ENCODE measurements around the gene SCGB2B2. TPM values are rescaled to one million over a fixed set of nuclear protein-coding genes. Genes with fewer than 3 reads are reported as not detected.

The SCGB2B2 gene
- total RNA-seq, 1 experiment from 2014 or later: not detected

GRCh38 chr19:34664168-34664567 lies 12.8 kb downstream of the SCGB2B2 start:
- no peak overlapping the region for H2AFZ ChIP-seq (ENCODE audit: low read length)
- TF ChIP-seq, protein P1, sequence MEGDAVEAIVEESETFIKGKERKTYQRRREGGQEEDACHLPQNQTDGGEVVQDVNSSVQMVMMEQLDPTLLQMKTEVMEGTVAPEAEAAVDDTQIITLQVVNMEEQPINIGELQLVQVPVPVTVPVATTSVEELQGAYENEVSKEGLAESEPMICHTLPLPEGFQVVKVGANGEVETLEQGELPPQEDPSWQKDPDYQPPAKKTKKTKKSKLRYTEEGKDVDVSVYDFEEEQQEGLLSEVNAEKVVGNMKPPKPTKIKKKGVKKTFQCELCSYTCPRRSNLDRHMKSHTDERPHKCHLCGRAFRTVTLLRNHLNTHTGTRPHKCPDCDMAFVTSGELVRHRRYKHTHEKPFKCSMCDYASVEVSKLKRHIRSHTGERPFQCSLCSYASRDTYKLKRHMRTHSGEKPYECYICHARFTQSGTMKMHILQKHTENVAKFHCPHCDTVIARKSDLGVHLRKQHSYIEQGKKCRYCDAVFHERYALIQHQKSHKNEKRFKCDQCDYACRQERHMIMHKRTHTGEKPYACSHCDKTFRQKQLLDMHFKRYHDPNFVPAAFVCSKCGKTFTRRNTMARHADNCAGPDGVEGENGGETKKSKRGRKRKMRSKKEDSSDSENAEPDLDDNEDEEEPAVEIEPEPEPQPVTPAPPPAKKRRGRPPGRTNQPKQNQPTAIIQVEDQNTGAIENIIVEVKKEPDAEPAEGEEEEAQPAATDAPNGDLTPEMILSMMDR (conservative IDR thresholded peaks at IDR 0.05; ENCODE audit: low read depth, low read length): no peak
- no peak overlapping the region for H3K9ac ChIP-seq (ENCODE audit: low read length)
- no peaks in the 10 kb centered on the region for H3K9me2 ChIP-seq (replicated peaks; ENCODE audit: low read length)
- DNase-seq (no peak), ATAC-seq (no peak)
- no peaks in the 10 kb centered on the region for H3F3A ChIP-seq (ENCODE audit: low read length, unreplicated experiment)
- no peak overlapping the region for H3K4me2 ChIP-seq (ENCODE audit: low read length)
- CTCF ChIA-PET: no interaction called here
- BruUV-seq (replicated peaks): no TSS peak
- H3K9me3 ChIP-seq (ENCODE audit: low read length): no peaks in the 10 kb centered on the region
- H4K20me1 ChIP-seq (ENCODE audit: low read length): no peaks in the 10 kb centered on the region
- no peaks in the 10 kb centered on the region for H3K79me2 ChIP-seq (ENCODE audit: low read length)
- H3K4me1 ChIP-seq (ENCODE audit: insufficient read depth, low read length): no peaks in the 10 kb centered on the region
- no peak overlapping the region for H3K4me3 ChIP-seq (ENCODE audit: low read length)
- intact Hi-C loops (cut with micrococcal nuclease): no loop called here
- no peaks in the 10 kb centered on the region for H3K36me3 ChIP-seq (ENCODE audit: low read depth, low read length)
- POLR2A ChIA-PET (ENCODE audit: unreplicated experiment): no interaction called here
- H3K27ac ChIP-seq (ENCODE audit: low read length): no peak overlapping the region
- H3K27me3 ChIP-seq (ENCODE audit: low read length): no peaks in the 10 kb centered on the region

GRCh38 chr19:34662919-34663318 lies 14.0 kb downstream of the SCGB2B2 start:
- BruUV-seq (replicated peaks): no TSS peak

DNA sequence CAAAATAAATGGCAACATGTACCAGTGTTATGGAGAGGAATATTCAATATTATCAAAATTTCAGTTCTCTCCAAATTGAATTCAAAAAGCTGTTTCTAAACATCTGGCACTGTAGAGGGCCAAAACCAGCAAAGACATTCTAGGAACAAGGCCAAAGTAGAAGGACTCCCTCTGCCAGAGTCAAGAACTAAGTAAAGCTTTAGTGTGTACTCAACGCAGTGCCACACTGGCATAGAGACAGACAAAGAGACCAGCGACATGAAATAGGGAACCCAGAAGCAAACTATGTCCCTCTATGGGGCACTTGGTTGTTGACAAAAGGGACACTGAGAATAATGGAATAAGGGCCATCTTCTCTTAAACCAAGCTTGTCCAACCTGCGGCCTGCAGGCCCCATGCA lies 15.6 kb downstream of the SCGB2B2 start:
- POLR2A ChIA-PET (ENCODE audit: unreplicated experiment): no interaction called here

More at GRCh38 chr19:34662919-34663318, 14.0 kb downstream of the SCGB2B2 start:
- Histone ChIP-seq H3K9me3 (ENCODE audit: low read length) (no peaks in the 10 kb centered on the region), H3F3A (ENCODE audit: low read length, unreplicated experiment) (no peaks in the 10 kb centered on the region), H3K9ac (ENCODE audit: low read length) (no peak overlapping the region), H3K36me3 (ENCODE audit: low read depth, low read length) (no peaks in the 10 kb centered on the region), H4K20me1 (ENCODE audit: low read length) (no peaks in the 10 kb centered on the region), H3K4me2 (ENCODE audit: low read length) (no peak overlapping the region), H3K27ac (ENCODE audit: low read length) (no peak overlapping the region), H3K4me1 (ENCODE audit: insufficient read depth, low read length) (no peaks in the 10 kb centered on the region), H3K9me2 (replicated peaks; ENCODE audit: low read length) (no peaks in the 10 kb centered on the region), H3K4me3 (ENCODE audit: low read length) (no peak overlapping the region), H2AFZ (ENCODE audit: low read length) (no peak overlapping the region), H3K79me2 (ENCODE audit: low read length) (no peaks in the 10 kb centered on the region), H3K27me3 (ENCODE audit: low read length) (no peaks in the 10 kb centered on the region)
- ATAC-seq (peak; percentile 62; the same call in 1 of the 2 replicates), DNase-seq (peak; percentile 36)
- TF ChIP-seq EZH2 (IDR thresholded peaks at IDR 0.05; ENCODE audit: low read length, unreplicated experiment): no peak
- TF ChIP-seq, protein P1 (conservative IDR thresholded peaks at IDR 0.05; ENCODE audit: low read depth, low read length): peak; percentile 63
- TF ChIP-seq EZH2phosphoT487 (IDR thresholded peaks at IDR 0.05; ENCODE audit: borderline replicate concordance, low read length): no peak
- ChIA-PET POLR2A (ENCODE audit: unreplicated experiment) (no interaction called here), CTCF (no interaction called here)
- intact Hi-C loops (cut with micrococcal nuclease): no loop called here

More for the DNA sequence above, 15.6 kb downstream of the SCGB2B2 start:
- H3K4me3 ChIP-seq (ENCODE audit: low read length): no peak overlapping the region
- no peak for ATAC-seq
- no peaks in the 10 kb centered on the region for H3K4me1 ChIP-seq (ENCODE audit: insufficient read depth, low read length)
- H3K27ac ChIP-seq (ENCODE audit: low read length): no peak overlapping the region
- BruUV-seq (replicated peaks): no TSS peak
- no peaks in the 10 kb centered on the region for H3K79me2 ChIP-seq (ENCODE audit: low read length)
- intact Hi-C loops (cut with micrococcal nuclease): no loop called here
- H4K20me1 ChIP-seq (ENCODE audit: low read length): no peaks in the 10 kb centered on the region
- no peak overlapping the region for H3K4me2 ChIP-seq (ENCODE audit: low read length)
- H3F3A ChIP-seq (ENCODE audit: low read length, unreplicated experiment): no peaks in the 10 kb centered on the region
- DNase-seq: no peak
- no peaks in the 10 kb centered on the region for H3K9me2 ChIP-seq (replicated peaks; ENCODE audit: low read length)
- H2AFZ ChIP-seq (ENCODE audit: low read length): no peak overlapping the region
- TF ChIP-seq, protein P1 (conservative IDR thresholded peaks at IDR 0.05; ENCODE audit: low read depth, low read length): no peak
- TF ChIP-seq EZH2 (IDR thresholded peaks at IDR 0.05; ENCODE audit: low read length, unreplicated experiment): no peak
- no peak for TF ChIP-seq EZH2phosphoT487 (IDR thresholded peaks at IDR 0.05; ENCODE audit: borderline replicate concordance, low read length)
- no peaks in the 10 kb centered on the region for H3K27me3 ChIP-seq (ENCODE audit: low read length)
- H3K9me3 ChIP-seq (ENCODE audit: low read length): no peaks in the 10 kb centered on the region
- CTCF ChIA-PET: no interaction called here
- no peak overlapping the region for H3K9ac ChIP-seq (ENCODE audit: low read length)
- no peaks in the 10 kb centered on the region for H3K36me3 ChIP-seq (ENCODE audit: low read depth, low read length)
